ENCODE results near the gene NAALADL1. TPM values are rescaled to one million over a fixed set of nuclear protein-coding genes. Genes with fewer than 3 reads are reported as not detected.
A peak's percentile ranks its signal among the peaks of the same experiment; 100 is the strongest.

NAALADL1 gene
- total and polyA plus RNA-seq, 9 of the 15 experiments (the other 6 are each of a cell fraction or from before 2014, with no cell fraction given), result 0.06 to 0.72 (median 0.22) TPM; not detected in 4

GRCh38 chr11:65040847-65041622 is 17.3 kb downstream of the NAALADL1 start, which contains the start of gene SAC3D1 (continued):
- no peak for TF ChIP-seq ZBTB40 (IDR thresholded peaks at IDR 0.05)
- no peak for TF ChIP-seq ZBTB40 (CRISPR knock-in tag; IDR thresholded peaks at IDR 0.05)
- no peak for TF ChIP-seq PRMT5 (CRISPR knock-in tag; IDR thresholded peaks at IDR 0.05)
- TF ChIP-seq ARID3A (IDR thresholded peaks at IDR 0.05; ENCODE audit: borderline replicate concordance, low read depth, low read length), result no peak
- no peak for TF ChIP-seq JUNB (CRISPR knock-in tag; conservative IDR thresholded peaks at IDR 0.05)
- no peak for TF ChIP-seq MEF2A (IDR thresholded peaks at IDR 0.05; ENCODE audit: control insufficient read depth, low read depth, low read length)
- no peak for TF ChIP-seq ZNF280A (IDR thresholded peaks at IDR 0.05; ENCODE audit: low read depth, partially characterized antibody)
- 0 out of 2 replicates have a peak, but pooled peaks have one; percentile 28 for TF ChIP-seq GABPA (tag; conservative IDR thresholded peaks at IDR 0.05; ENCODE audit: low read depth)
- no peak for TF ChIP-seq MCM2 (IDR thresholded peaks at IDR 0.05; ENCODE audit: low read depth)
- peak; percentile 34 for TF ChIP-seq SMAD4 (CRISPR knock-in tag; conservative IDR thresholded peaks at IDR 0.05)
- no peak for TF ChIP-seq TSC22D4 (tag; IDR thresholded peaks at IDR 0.05)
- peak; percentile 95 for TF ChIP-seq MYBL2 (IDR thresholded peaks at IDR 0.05; ENCODE audit: low read depth)
- no peak; the same call in 1 of the 2 replicates for TF ChIP-seq MYBL2 (CRISPR knock-in tag; IDR thresholded peaks at IDR 0.05; ENCODE audit: borderline replicate concordance)
- no peak for TF ChIP-seq BMI1 (IDR thresholded peaks at IDR 0.05; ENCODE audit: low read length)
- TF ChIP-seq PCBP2 (IDR thresholded peaks at IDR 0.05; ENCODE audit: low read depth, low read length, poor library complexity, severe bottlenecking), result no peak

Measured in K562 (cell line).